B cell (primary cell): ENCODE measurements around the gene ZFC3H1. TPM values are rescaled to one million over a fixed set of nuclear protein-coding genes. Genes with fewer than 3 reads are reported as not detected.

ENCODE experiments used
- ATAC-seq: fragments of 200-7000 bp; cut with Tn5 transposase; one replicate; pipeline ENCODE4 v1.10.0; 2021; ENCODE audit warnings: low read depth, mild to moderate bottlenecking, moderate number of reproducible peaks, moderate library complexity
- CTCF ChIA-PET: fragments of 350-600 bp; sonication (Branson Sonifier 250); formaldehyde crosslinking; loops from one replicate; lab custom pipeline; 2021; ENCODE audit warnings: antibody characterized with exemption, inconsistent platforms; lab: Charles Lee
- POLR2A ChIA-PET: fragments of 350-600 bp; sonication (Branson Sonifier 250); formaldehyde crosslinking; loops from one replicate; lab custom pipeline; 2021; ENCODE audit warnings: antibody characterized with exemption; lab: Charles Lee
- DNase-seq: peaks from one replicate; pipeline ENCODE4 v3.0.0; 2013
- H2AFZ ChIP-seq: 2 replicates; pipeline ENCODE4 v1.6.1; 2012; ENCODE audit warnings: mild to moderate bottlenecking, low read depth, low read length; ENCODE audit not compliant: insufficient read depth, poor library complexity, severe bottlenecking
- H3K27ac ChIP-seq, 2 donors: 1 replicate in 1 of 2; 2 replicates in 1 of 2; pipeline ENCODE4 v1.5.1; 2012 to 2013; ENCODE audit warnings: low read length in 2 of 2, mild to moderate bottlenecking in 2 of 2, moderate library complexity in 1 of 2
- H3K27me3 ChIP-seq, 4 experiments: fragments of 200-600 bp in 1 of 4; sonication (generic) in 1 of 4; replicated peaks in 1 of 4; 1 replicate in 2 of 4; 2 replicates in 2 of 4; pipeline versions ENCODE4 v1.6.1 to v1.7.0; 2013 to 2016; ENCODE audit warnings: low read length in 3 of 4, mild to moderate bottlenecking in 2 of 4, mixed read lengths in 1 of 4, moderate library complexity in 1 of 4; ENCODE audit not compliant: insufficient read depth in 4 of 4, control insufficient read depth in 3 of 4; ENCODE audit errors: control extremely low read depth in 1 of 4
- H3K36me3 ChIP-seq, 2 experiments: replicated peaks in 1 of 2; 1 replicate in 1 of 2; 2 replicates in 1 of 2; pipeline versions ENCODE4 v1.6.1 to v1.7.1; 2013; ENCODE audit warnings: low read length in 1 of 2; ENCODE audit not compliant: insufficient read depth in 2 of 2, control insufficient read depth in 1 of 2; ENCODE audit errors: control extremely low read depth in 1 of 2, extremely low read depth in 1 of 2
- H3K4me1 ChIP-seq, 2 donors: fragments of 200-600 bp in 1 of 2; sonication (generic) in 1 of 2; 1 replicate in 1 of 2; 2 replicates in 1 of 2; pipeline versions ENCODE4 v1.5.1 to v1.6.1; 2013 to 2017; ENCODE audit warnings: low read length in 2 of 2; ENCODE audit not compliant: control insufficient read depth in 2 of 2, insufficient read depth in 2 of 2
- H3K4me2 ChIP-seq: replicated peaks from 2 replicates; pipeline ENCODE3; 2012; ENCODE audit warnings: mild to moderate bottlenecking, low read depth, low read length; ENCODE audit not compliant: poor library complexity, severe bottlenecking
- H3K4me3 ChIP-seq, 5 experiments: fragments of 200-600 bp in 1 of 5; sonication (generic) in 1 of 5; 1 replicate in 3 of 5; 2 replicates in 2 of 5; pipeline versions ENCODE4 v1.5.1 to v1.7.0; 2011 to 2016; ENCODE audit warnings: low read length in 4 of 5, mild to moderate bottlenecking in 4 of 5, low read depth in 2 of 5, control low read depth in 1 of 5, moderate library complexity in 1 of 5; ENCODE audit not compliant: insufficient read depth in 1 of 5; ENCODE audit errors: control extremely low read depth in 1 of 5, extremely low read depth in 1 of 5
- H3K79me2 ChIP-seq: fragments of 200-600 bp; sonication (generic); one replicate; pipeline ENCODE4 v1.6.0; 2016; ENCODE audit warnings: low read length; ENCODE audit not compliant: control insufficient read depth, insufficient read depth
- H3K9ac ChIP-seq: fragments of 200-600 bp; sonication (generic); 2 replicates; pipeline ENCODE4 v1.6.1; 2017; ENCODE audit warnings: mild to moderate bottlenecking, low read length, moderate library complexity
- H3K9me3 ChIP-seq, 3 donors: one replicate each; pipeline versions ENCODE4 v1.6.1 to v1.7.1; 2013; ENCODE audit warnings: low read length in 2 of 3; ENCODE audit not compliant: control insufficient read depth in 2 of 3, insufficient read depth in 1 of 3; ENCODE audit errors: control extremely low read depth in 1 of 3
- H4K20me1 ChIP-seq: 2 replicates; pipeline ENCODE4 v1.6.0; 2012; ENCODE audit warnings: mild to moderate bottlenecking, low read length; ENCODE audit not compliant: insufficient read depth, control insufficient read depth, poor library complexity, severe bottlenecking
- H3K27ac Mint-ChIP-seq: one replicate; pipeline ENCODE4 v1.8.0; 2021; ENCODE audit warnings: mixed read lengths
- H3K27me3 Mint-ChIP-seq: one replicate; pipeline ENCODE4 v1.8.0; 2021; ENCODE audit warnings: mixed read lengths
- H3K4me1 Mint-ChIP-seq: one replicate; pipeline ENCODE4 v1.8.0; 2021; ENCODE audit warnings: mixed read lengths
- H3K4me3 Mint-ChIP-seq: one replicate; pipeline ENCODE4 v1.8.0; 2021; ENCODE audit warnings: mixed read lengths
- H3K9me3 Mint-ChIP-seq: one replicate; pipeline ENCODE4 v1.8.0; 2022; ENCODE audit warnings: mixed read lengths; ENCODE audit not compliant: insufficient read depth
- CTCF ChIP-seq: fragments of 200-600 bp; IDR thresholded peaks from one replicate; pipeline ENCODE4 v1.8.0; 2022; ENCODE audit warnings: antibody characterized with exemption, mild to moderate bottlenecking
- EZH2 ChIP-seq: IDR thresholded peaks from 2 replicates; pipeline ENCODE4 v1.6.1; 2012; ENCODE audit warnings: borderline replicate concordance, low read depth, mild to moderate bottlenecking, moderate library complexity, low read length; ENCODE audit not compliant: insufficient read depth, poor library complexity, severe bottlenecking
- WGBS: methylation state at CpG from one replicate; pipeline ENCODE4 v1.1.5; 2013; ENCODE audit warnings: missing lambda C conversion rate; ENCODE audit not compliant: insufficient coverage; 5-methylcytosine and 5-hydroxymethylcytosine counted together
- intact Hi-C: fragments of 100-400 bp; cut with micrococcal nuclease; formaldehyde crosslinking; loops from one replicate; pipeline ENCODE4 v1.10.0; 2022
- polyA plus RNA-seq: library from polyadenylated mRNA; depleted of rRNA; stranded (reverse); fragments of >200 nt; gene quantifications from 2 replicates; pipeline ENCODE4 v1.2.3, GENCODE V29; 2012
- total RNA-seq, 2 donors: library from RNA; stranded (reverse); fragments of 120-200 nt in 1 of 2; gene quantifications; 1 replicate in 1 of 2; 2 replicates in 1 of 2; pipeline versions ENCODE4 v1.2.3 to v1.2.4, GENCODE V29; 2013 to 2022

Gene ZFC3H1
- total and polyA plus RNA-seq, 2 donors (not counting 1 experiment from before 2014, with no cell fraction given) = 55.9 to 141 TPM

GRCh38 chr12:71710276-71711125 lies 46.9 kb upstream of the ZFC3H1 start:
- intact Hi-C loops = no loop called here
- H3K4me3 ChIP-seq = no peak overlapping the region
- H3K4me2 ChIP-seq = no peak overlapping the region
- no peak overlapping the region for H2AFZ ChIP-seq
- no peak overlapping the region for H3K27ac ChIP-seq
- no peaks in the 10 kb centered on the region for H4K20me1 ChIP-seq
- Mint-ChIP-seq H3K9me3 (peaks cover 7% of the 10 kb centered on the region), H3K27me3 (no peaks in the 10 kb centered on the region), H3K4me3 (no peak overlapping the region), H3K4me1 (peaks cover 26% of the 10 kb centered on the region), H3K27ac (no peak overlapping the region)
- DNase-seq (no peak), ATAC-seq (no peak)
- peaks cover 2 to 13% of the 10 kb centered on the region in 2 experiments for H3K36me3 ChIP-seq
- H3K9me3 ChIP-seq = peaks cover 5 to 20% (median 15%) of the 10 kb centered on the region in 3 donors
- peaks cover 8 to 9% of the 10 kb centered on the region in 2 donors for H3K4me1 ChIP-seq
- H3K27me3 ChIP-seq = no peaks in the 10 kb centered on the region
- ChIA-PET POLR2A (no interaction called here), CTCF (no interaction called here)
- TF ChIP-seq CTCF (no peak), EZH2 (no peak)
- no peak overlapping the region for H3K9ac ChIP-seq
- H3K79me2 ChIP-seq = no peaks in the 10 kb centered on the region
- WGBS = 86% methylated on average over 4 of the region's 7 CpGs

GRCh38 chr12:71708658-71709057 lies 45.0 kb upstream of the ZFC3H1 start:
- H3K9ac ChIP-seq = no peak overlapping the region
- no peak overlapping the region for H3K4me3 ChIP-seq
- Mint-ChIP-seq H3K27me3 (no peaks in the 10 kb centered on the region), H3K27ac (no peak overlapping the region), H3K9me3 (peaks cover 7% of the 10 kb centered on the region), H3K4me1 (peaks cover 26% of the 10 kb centered on the region), H3K4me3 (no peak overlapping the region)
- no peak overlapping the region for H3K4me2 ChIP-seq
- H3K9me3 ChIP-seq = peaks cover 4 to 10% (median 5%) of the 10 kb centered on the region in 3 donors
- intact Hi-C loops = no loop called here
- no peaks in the 10 kb centered on the region for H3K27me3 ChIP-seq
- no peak for DNase-seq
- H3K4me1 ChIP-seq = peaks cover 8 to 9% of the 10 kb centered on the region in 2 donors
- POLR2A ChIA-PET = no interaction called here
- CTCF ChIA-PET = interaction anchor here (0.6 to 2.0 kb wide), 2 partner anchors 39 to 147 kb away, joined by 4 to 7 read pairs; no protein-coding TSS in a partner anchor
- H3K79me2 ChIP-seq = no peaks in the 10 kb centered on the region
- TF ChIP-seq EZH2 (no peak), CTCF (no peak)
- no peak overlapping the region for H2AFZ ChIP-seq
- no peaks in the 10 kb centered on the region for H4K20me1 ChIP-seq
- no CpG with 5 or more reads among the region's 1 CpG for WGBS
- ATAC-seq = no peak
- H3K27ac ChIP-seq = no peak overlapping the region
- peaks cover 2 to 19% of the 10 kb centered on the region in 2 experiments for H3K36me3 ChIP-seq
